Natural killer cell treated with Interleukin-12 subunit alpha and Interleukin-12 subunit beta and Interleukin-15 and Interleukin-18, amount 100 ng/mL, for 72 hours (primary cell): ENCODE data around the gene TRPC4AP. TPM values are rescaled to one million over a fixed set of nuclear protein-coding genes. Genes with fewer than 3 reads are reported as not detected.
"Not testable (repeated sequence)": the region's sequence is repeated elsewhere in the genome, so short reads cannot be mapped to it uniquely, and the experiment has no call there.

Experiments
- ATAC-seq, 2 donors: fragments of 150-1000 bp; cut with Tn5 transposase in 1 of 2; sonication (Bioruptor Pico), chemical (Tn5 transposase) in 1 of 2; 2 replicates each; pipeline ENCODE4 v1.10.0; 2021
- DNase-seq: peaks from one replicate; pipeline ENCODE4 v3.0.0; 2022; ENCODE audit warnings: low spot score
- H3K27ac Mint-ChIP-seq, 2 donors: 1 replicate in 1 of 2; 2 replicates in 1 of 2; pipeline ENCODE4 v1.8.0; 2022; ENCODE audit warnings: mixed read lengths in 2 of 2, mild to moderate bottlenecking in 1 of 2, moderate library complexity in 1 of 2
- H3K27me3 Mint-ChIP-seq, 2 donors: 1 replicate in 1 of 2; 2 replicates in 1 of 2; pipeline ENCODE4 v1.8.0; 2022; ENCODE audit warnings: mixed read lengths in 2 of 2
- H3K36me3 Mint-ChIP-seq: one replicate; pipeline ENCODE4 v1.8.0; 2022; ENCODE audit warnings: mixed read lengths
- H3K4me1 Mint-ChIP-seq, 2 donors: 1 replicate in 1 of 2; 2 replicates in 1 of 2; pipeline ENCODE4 v1.8.0; 2022; ENCODE audit warnings: low read depth in 2 of 2, mixed read lengths in 2 of 2, mild to moderate bottlenecking in 1 of 2
- H3K4me3 Mint-ChIP-seq: one replicate; pipeline ENCODE4 v1.8.0; 2022; ENCODE audit warnings: mixed read lengths
- H3K9me3 Mint-ChIP-seq: 2 replicates; pipeline ENCODE4 v1.8.0; 2022; ENCODE audit warnings: mixed read lengths
- total RNA-seq, 2 donors: library from RNA; stranded (reverse); gene quantifications; one replicate each; pipeline ENCODE4 v1.2.3, GENCODE V29; 2022

Gene TRPC4AP
- total RNA-seq, 2 donors from 2014 or later, result 62.8 to 86.4 TPM

- peak; percentile 58 to 60 for ATAC-seq
- Mint-ChIP-seq H3K27me3 (no peaks in the 10 kb centered on the region), H3K36me3 (peaks cover 24% of the 10 kb centered on the region), H3K4me3 (peak overlapping the region; percentile 51), H3K9me3 (peaks cover 4% of the 10 kb centered on the region), H3K27ac (peak overlapping the region; percentile 57 to 81), H3K4me1 (peaks cover 61 to 85% of the 10 kb centered on the region in 2 donors)
- no peak for DNase-seq
Observed at GRCh38 chr20:35062478-35062877, 30.1 kb downstream of the TRPC4AP start.

DNA sequence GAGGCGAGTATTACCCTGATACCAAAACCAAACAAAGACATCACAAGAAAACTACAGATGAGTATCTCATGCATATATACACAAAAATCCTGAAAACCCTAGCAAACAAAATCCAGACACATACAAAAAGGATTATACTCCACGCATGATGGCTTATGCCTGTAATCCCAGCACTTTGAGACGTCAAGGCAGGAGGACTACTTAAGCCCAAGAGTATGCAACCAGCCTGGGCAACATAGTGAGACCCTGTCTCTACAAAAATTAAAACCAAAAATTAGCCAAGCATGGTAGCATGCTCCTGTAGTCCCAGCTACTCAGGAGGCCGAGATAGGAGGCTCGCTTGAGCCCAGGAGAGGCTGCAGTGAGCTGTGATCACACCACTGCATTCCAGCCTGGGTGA, 32.4 kb downstream of the TRPC4AP start:
- Mint-ChIP-seq H3K4me1 (peaks cover 59 to 76% of the 10 kb centered on the region in 2 donors), H3K4me3 (no peak overlapping the region), H3K27me3 (no peaks in the 10 kb centered on the region), H3K36me3 (peaks cover 21% of the 10 kb centered on the region), H3K27ac (peak overlapping the region in 1 of 2 donors; percentile 1), H3K9me3 (peaks cover 4% of the 10 kb centered on the region)
- DNase-seq (no peak), ATAC-seq (no peak)

- ATAC-seq (no peak), DNase-seq (no peak)
- Mint-ChIP-seq H3K4me1 (peaks cover 60 to 77% of the 10 kb centered on the region in 2 donors), H3K27me3 (no peaks in the 10 kb centered on the region), H3K36me3 (peaks cover 25% of the 10 kb centered on the region), H3K9me3 (peaks cover 4% of the 10 kb centered on the region), H3K4me3 (no peak overlapping the region), H3K27ac (peak overlapping the region; percentile 1 to 82)
Observed at GRCh38 chr20:35059612-35060011, 33.0 kb downstream of the TRPC4AP start.

GRCh38 chr20:35059110-35059509, 33.5 kb downstream of the TRPC4AP start:
- H3K27me3 Mint-ChIP-seq, result no peaks in the 10 kb centered on the region
- H3K9me3 Mint-ChIP-seq, result peaks cover 4% of the 10 kb centered on the region
- no peak for DNase-seq
- peak overlapping the region; percentile 1 to 82 for H3K27ac Mint-ChIP-seq
- no peak overlapping the region for H3K4me3 Mint-ChIP-seq
- ATAC-seq, result no peak
- H3K36me3 Mint-ChIP-seq, result peaks cover 28% of the 10 kb centered on the region
- peaks cover 64 to 77% of the 10 kb centered on the region in 2 donors for H3K4me1 Mint-ChIP-seq

- peak overlapping the region; percentile 77 for H3K4me3 Mint-ChIP-seq
- no peak for DNase-seq
- peak overlapping the region; percentile 83 to 97 for H3K27ac Mint-ChIP-seq
- H3K36me3 Mint-ChIP-seq, result peaks cover 23% of the 10 kb centered on the region
- H3K4me1 Mint-ChIP-seq, result peaks cover 53 to 61% of the 10 kb centered on the region in 2 donors
- H3K9me3 Mint-ChIP-seq, result peaks cover 4% of the 10 kb centered on the region
- no peaks in the 10 kb centered on the region for H3K27me3 Mint-ChIP-seq
- ATAC-seq, result peak; percentile 85
Observed at GRCh38 chr20:35055445-35056276, 36.9 kb downstream of the TRPC4AP start.

DNA sequence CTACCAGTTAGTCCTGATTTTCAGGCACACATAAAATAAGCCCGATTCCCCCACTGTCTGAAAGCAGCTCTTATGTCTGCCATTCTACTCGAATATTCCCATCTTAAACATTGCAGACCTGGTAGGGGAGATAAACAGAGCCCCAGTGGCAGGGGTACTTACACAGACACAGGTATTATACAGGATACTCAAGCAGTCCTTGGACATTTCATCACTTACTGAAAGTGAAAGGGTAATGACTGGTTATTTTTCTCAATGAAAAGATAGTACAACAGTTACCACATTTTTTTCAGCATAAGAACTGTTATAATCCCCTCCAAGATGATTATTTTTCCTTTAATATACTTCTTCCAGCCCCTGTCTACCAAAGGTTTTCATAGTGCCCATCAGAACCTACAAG, 37.8 kb downstream of the TRPC4AP start:
- ATAC-seq (peak; percentile 51 to 65), DNase-seq (no peak)
- peaks cover 47 to 53% of the 10 kb centered on the region in 2 donors for H3K4me1 Mint-ChIP-seq
- H3K9me3 Mint-ChIP-seq, result peaks cover 4% of the 10 kb centered on the region
- peak overlapping the region; percentile 77 for H3K4me3 Mint-ChIP-seq
- no peaks in the 10 kb centered on the region for H3K27me3 Mint-ChIP-seq
- H3K36me3 Mint-ChIP-seq, result peaks cover 18% of the 10 kb centered on the region
- H3K27ac Mint-ChIP-seq, result peak overlapping the region; percentile 83 to 97

GRCh38 chr20:35052616-35053015, 40.0 kb downstream of the TRPC4AP start:
- not testable (repeated sequence) for H3K27me3 Mint-ChIP-seq, DNase-seq
- peaks cover 21% of the 10 kb centered on the region for H3K36me3 Mint-ChIP-seq

GRCh38 chr20:35049776-35050352, 42.7 kb downstream of the TRPC4AP start:
- Mint-ChIP-seq H3K27ac (peak overlapping the region in 1 of 2 donors; percentile 35), H3K9me3 (no peaks in the 10 kb centered on the region), H3K27me3 (no peaks in the 10 kb centered on the region), H3K4me3 (no peak overlapping the region), H3K36me3 (peaks cover 23% of the 10 kb centered on the region), H3K4me1 (peaks cover 16 to 18% of the 10 kb centered on the region in 2 donors)
- ATAC-seq (no peak), DNase-seq (no peak)

More at GRCh38 chr20:35052616-35053015, 40.0 kb downstream of the TRPC4AP start:
- not testable (repeated sequence) for H3K9me3 Mint-ChIP-seq, H3K4me3 Mint-ChIP-seq, ATAC-seq, H3K27ac Mint-ChIP-seq
- H3K4me1 Mint-ChIP-seq, result peaks cover 33% of the 10 kb centered on the region in 2 donors

DNA sequence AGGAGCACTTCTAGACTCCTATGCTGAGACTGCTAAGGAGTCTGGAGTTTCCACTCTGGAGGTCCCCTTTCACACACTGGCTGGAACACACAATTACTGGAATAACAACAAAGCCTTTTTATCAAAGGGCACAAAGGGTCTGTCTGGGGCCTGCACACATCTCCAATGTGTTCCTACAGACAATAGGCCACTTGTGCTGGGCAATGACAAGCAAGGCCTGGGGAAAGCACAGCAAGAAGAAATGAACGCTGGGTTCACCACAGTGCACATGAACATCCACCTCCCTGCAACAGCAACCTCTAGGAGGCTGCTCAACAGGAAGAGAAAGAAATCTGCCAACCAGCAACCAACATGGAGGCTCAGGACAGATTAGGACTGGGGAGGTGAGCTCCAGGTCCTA, 43.9 kb downstream of the TRPC4AP start:
- no peaks in the 10 kb centered on the region for H3K27me3 Mint-ChIP-seq
- ATAC-seq, result no peak
- H3K4me3 Mint-ChIP-seq, result no peak overlapping the region
- H3K36me3 Mint-ChIP-seq, result peaks cover 20% of the 10 kb centered on the region
- H3K27ac Mint-ChIP-seq, result no peak overlapping the region
- H3K9me3 Mint-ChIP-seq, result no peaks in the 10 kb centered on the region
- no peak for DNase-seq
- peaks cover 6% of the 10 kb centered on the region in 2 donors for H3K4me1 Mint-ChIP-seq

- H3K4me1 Mint-ChIP-seq, result peaks cover 0 to 9% of the 10 kb centered on the region in 2 donors
- no peaks in the 10 kb centered on the region for H3K9me3 Mint-ChIP-seq
- no peaks in the 10 kb centered on the region for H3K27me3 Mint-ChIP-seq
- no peak for ATAC-seq
- no peak overlapping the region for H3K27ac Mint-ChIP-seq
- no peak overlapping the region for H3K4me3 Mint-ChIP-seq
- no peak for DNase-seq
- H3K36me3 Mint-ChIP-seq, result peaks cover 14% of the 10 kb centered on the region
Observed at GRCh38 chr20:35042268-35042667, 50.3 kb downstream of the TRPC4AP start.

- H3K4me1 Mint-ChIP-seq, result peaks cover 0 to 9% of the 10 kb centered on the region in 2 donors
- DNase-seq (no peak), ATAC-seq (no peak)
- no peaks in the 10 kb centered on the region for H3K27me3 Mint-ChIP-seq
- H3K4me3 Mint-ChIP-seq, result no peak overlapping the region
- H3K36me3 Mint-ChIP-seq, result peaks cover 11% of the 10 kb centered on the region
- no peak overlapping the region for H3K27ac Mint-ChIP-seq
- no peaks in the 10 kb centered on the region for H3K9me3 Mint-ChIP-seq
Observed at GRCh38 chr20:35040646-35041045, 52.0 kb downstream of the TRPC4AP start.

DNA sequence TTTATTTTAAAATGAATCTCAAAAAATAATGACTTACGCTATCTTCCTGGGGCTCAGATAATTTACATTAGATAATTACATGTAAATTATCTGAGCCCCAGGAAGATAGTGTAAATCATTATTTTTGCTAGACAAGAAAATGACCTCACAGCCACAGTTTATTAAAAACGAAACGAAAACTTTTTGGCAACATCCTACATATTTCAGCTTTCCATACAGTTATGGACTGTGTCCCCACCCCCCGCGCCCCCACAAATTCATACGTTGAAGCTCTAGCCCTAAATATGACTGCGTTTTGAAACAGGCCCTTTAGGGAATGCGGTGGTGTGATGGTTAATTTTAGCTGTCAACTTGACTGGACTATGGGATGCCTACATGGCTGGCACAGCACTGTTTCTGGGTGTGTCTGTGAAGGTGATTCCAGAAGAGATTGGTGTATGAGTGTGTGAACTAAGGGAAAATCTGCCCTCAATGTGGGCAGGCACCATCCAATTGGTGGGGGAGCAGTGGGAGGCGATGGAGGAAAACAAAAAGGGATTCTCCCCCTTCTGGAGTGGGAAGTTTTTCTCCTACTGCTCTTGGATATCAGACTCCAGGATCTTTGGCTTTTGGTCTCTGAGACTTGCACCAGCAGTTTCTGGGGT, 52.6 kb downstream of the TRPC4AP start:
- Mint-ChIP-seq H3K4me3 (no peak overlapping the region), H3K36me3 (peaks cover 11% of the 10 kb centered on the region), H3K4me1 (peaks cover 0 to 9% of the 10 kb centered on the region in 2 donors), H3K9me3 (no peaks in the 10 kb centered on the region), H3K27me3 (no peaks in the 10 kb centered on the region), H3K27ac (peak overlapping the region; percentile 34 to 73)
- no peak for ATAC-seq
- no peak for DNase-seq

DNA sequence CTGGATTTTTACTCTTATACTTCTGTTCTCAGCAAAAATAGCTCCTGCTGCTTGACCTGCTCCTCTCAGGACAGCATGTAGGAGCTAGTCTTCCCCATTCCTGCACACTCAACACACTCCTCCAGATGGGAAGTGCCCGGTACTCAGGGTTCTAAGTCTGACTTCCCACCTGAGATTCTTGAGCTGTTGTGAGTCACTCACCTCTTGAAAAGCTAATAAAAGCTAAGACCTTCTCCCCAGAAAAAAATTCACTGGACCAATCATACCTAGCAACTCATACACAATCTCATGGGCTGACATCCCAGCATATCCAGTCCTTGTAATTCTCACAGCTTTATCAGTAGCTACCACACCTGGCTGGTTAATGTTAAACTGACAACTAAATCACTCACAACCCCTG, 53.5 kb downstream of the TRPC4AP start:
- no peak overlapping the region for H3K4me3 Mint-ChIP-seq
- ATAC-seq (no peak), DNase-seq (no peak)
- peak overlapping the region; percentile 34 to 73 for H3K27ac Mint-ChIP-seq
- H3K36me3 Mint-ChIP-seq, result peaks cover 11% of the 10 kb centered on the region
- no peaks in the 10 kb centered on the region for H3K9me3 Mint-ChIP-seq
- H3K27me3 Mint-ChIP-seq, result no peaks in the 10 kb centered on the region
- H3K4me1 Mint-ChIP-seq, result peaks cover 0 to 9% of the 10 kb centered on the region in 2 donors

DNA sequence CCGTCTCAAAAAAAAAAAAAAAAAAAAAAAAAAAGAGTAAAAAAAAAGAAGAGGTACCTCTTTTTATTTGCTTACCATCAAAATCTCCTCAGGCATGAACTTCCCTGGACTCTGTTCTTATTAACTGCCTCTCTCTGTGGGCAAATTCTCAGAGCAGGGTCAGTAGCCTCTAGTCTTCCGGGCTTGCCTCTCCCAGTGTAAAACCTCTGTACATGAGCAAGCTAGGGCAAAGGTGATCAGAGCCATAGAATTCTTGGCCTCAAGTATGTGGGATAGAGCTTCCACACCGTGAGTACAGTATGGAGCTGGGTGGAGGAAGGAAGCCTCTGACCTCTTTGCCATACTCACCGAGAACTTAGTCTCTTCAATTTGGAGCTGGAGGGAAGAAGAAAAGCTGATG, 58.5 kb downstream of the TRPC4AP start:
- no peaks in the 10 kb centered on the region for H3K9me3 Mint-ChIP-seq
- DNase-seq (no peak), ATAC-seq (no peak)
- H3K4me3 Mint-ChIP-seq, result no peak overlapping the region
- H3K27ac Mint-ChIP-seq, result no peak overlapping the region
- peaks cover 0 to 4% of the 10 kb centered on the region in 2 donors for H3K4me1 Mint-ChIP-seq
- no peaks in the 10 kb centered on the region for H3K27me3 Mint-ChIP-seq
- H3K36me3 Mint-ChIP-seq, result peaks cover 24% of the 10 kb centered on the region
